Fibroblast of skin of right biceps (primary cell): ENCODE measurements around the gene MRGPRF.

Experiments used
- DNase-seq: peaks from one replicate; pipeline ENCODE4 v3.0.0-alpha.2; 2013

Gene MRGPRF

DNA sequence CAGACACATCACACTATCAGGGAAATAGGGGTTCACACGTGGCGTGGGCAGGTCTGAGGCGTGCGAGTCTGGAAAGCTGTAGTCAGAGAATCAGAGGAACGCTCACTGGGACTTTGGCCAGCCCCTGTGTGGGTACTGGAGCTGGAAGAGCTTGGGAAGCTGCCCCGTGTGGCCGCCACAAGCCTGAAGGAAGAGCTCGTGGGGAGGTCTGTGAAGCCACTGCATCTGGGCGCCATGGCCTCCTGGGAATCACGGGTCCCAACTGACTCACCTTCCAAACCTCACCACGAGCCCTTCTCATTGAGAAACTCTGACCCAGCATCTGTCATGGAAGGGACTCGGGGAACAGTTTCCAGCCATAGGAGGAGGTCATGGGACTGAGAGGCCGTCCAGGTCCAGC lies 5.9 kb upstream of the MRGPRF start:
- peak; percentile 61 for DNase-seq

GRCh38 chr11:69017951-69018350 lies 4.9 kb upstream of the MRGPRF start:
- DNase-seq, result no peak

GRCh38 chr11:69014898-69015549 lies 2.0 kb upstream of the MRGPRF start:
- DNase-seq, result no peak

- DNase-seq, result no peak
These were observed 1.2 kb upstream of the MRGPRF start for GRCh38 chr11:69014084-69014851.

GRCh38 chr11:69012092-69013008 lies 696 bp downstream of the MRGPRF start:
- peak; percentile 44 for DNase-seq

GRCh38 chr11:69011624-69012091 lies 1.4 kb downstream of the MRGPRF start:
- no peak for DNase-seq

DNA sequence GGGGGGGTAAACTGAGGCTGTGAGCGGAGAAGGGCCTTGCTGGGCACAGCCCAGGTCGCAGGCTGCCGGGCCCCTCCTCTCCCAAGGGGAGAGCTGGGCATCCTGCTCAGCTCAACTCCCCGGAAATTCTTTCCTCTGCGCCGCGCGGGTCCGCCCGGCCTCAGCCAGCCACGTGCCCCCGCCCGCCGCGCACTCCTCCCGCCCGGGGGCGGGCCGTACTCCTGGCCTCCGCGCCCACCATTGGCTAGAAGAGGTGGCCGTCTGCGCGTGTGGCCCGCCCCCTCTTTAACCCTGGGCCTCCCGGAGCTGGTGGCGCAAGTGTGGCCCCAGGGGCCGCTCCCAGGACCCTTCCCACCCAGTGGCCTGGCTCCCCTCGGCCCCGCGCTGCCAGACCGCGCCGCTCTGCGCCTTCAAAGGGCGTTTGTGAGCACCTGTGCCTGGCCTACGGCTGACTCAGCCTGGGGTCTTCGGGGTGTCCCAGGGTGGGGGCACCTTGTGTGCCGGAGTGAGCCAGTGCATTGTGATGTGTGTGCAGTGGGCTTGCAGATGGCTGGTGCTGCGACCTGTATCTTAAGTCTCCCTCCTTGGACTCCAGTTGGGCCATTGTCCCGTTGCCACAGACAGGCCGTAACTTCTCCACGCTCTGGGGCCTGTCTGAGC lies 2.0 kb downstream of the MRGPRF start:
- peak; percentile 88 for DNase-seq

DNA sequence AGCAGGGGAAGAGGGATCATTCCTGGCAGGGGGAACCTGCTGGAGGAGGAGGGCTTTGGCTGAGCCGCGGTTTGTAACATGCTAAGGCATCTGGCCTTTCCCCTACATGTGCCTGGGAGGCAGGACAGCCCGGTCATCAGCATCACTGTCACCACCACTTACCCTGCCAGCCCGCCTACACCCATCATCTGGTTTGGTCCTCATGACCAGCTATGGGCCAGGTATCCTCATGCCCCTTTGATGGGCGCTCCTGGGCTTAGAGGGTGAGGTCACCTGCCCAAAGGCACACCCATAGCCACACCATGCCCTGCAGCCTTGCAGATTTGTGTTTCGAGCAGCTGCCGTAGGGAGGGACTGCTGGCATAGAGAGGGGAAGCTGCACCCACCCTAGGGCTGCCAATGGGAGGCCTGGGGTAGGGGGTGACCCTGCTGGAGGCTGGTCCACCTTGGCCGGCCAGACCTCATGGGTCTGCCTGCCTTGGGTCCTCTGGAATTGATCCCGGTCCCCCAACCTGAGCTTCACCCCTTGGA lies 2.6 kb downstream of the MRGPRF start:
- no peak for DNase-seq

GRCh38 chr11:69009441-69010211 lies 3.4 kb downstream of the MRGPRF start:
- no peak for DNase-seq

DNA sequence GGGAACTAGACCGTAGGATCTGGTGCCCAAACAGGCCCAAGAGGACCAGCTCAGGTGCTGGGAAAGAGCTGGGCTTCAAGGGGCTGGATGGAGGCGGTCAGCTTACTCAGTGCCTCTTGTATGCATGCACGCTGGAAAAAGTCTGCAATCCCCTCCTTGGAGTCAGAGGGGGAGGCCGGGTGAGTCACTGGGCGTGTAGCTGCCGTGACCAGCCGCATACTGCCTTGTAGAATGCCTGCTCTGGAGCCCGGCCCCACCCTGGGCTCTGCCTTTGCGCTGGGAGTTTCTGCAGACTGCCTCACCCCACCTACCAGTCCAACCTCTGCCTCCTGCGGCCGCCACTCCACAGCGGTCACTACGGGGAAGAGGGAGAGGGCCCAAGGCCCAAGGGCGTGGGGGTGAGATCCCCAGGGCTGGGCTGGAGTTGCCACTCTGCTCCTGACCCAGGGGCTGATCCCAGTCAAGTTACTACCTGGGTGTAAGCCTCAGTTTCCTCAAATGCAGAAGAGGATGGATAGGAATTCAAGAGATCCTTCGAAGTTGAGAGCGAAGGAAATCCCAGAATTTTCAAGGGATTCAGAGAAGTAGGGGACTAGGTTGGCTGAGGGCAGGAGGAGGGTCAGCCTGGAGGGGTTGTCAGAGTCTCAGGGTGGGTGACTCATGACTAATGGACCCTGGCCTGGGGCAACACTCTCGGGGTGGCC lies 4.2 kb downstream of the MRGPRF start:
- DNase-seq, result peak; percentile 97

- DNase-seq, result no peak
These were observed 5.1 kb downstream of the MRGPRF start for GRCh38 chr11:69007975-69008381.

GRCh38 chr11:69006816-69007215 lies 6.2 kb downstream of the MRGPRF start:
- no peak for DNase-seq

GRCh38 chr11:69005631-69006368 lies 7.2 kb downstream of the MRGPRF start:
- no peak for DNase-seq

DNA sequence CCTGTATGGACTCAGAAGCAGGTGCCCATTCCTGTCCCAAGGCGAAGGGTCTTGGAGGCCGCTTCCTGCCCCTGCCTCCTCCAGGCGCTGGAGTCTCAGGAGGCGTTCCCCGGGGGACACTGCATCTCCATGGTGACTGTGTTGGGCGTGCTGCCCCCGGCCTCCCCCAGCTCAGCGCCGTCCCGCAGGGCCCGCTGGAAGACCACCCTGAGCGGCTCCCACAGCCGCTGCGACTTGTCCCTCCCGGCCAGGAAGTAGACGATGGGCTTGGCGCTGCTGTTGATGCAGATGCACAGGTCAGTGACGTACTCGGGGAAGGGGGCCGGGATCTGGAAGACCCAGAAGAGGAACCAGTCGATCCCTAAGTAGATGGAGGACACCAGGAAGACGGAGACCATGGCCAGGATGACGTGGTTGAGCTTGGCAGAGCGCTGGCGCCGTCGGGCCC lies 7.8 kb downstream of the MRGPRF start:
- DNase-seq, result no peak

GRCh38 chr11:69004411-69005182 lies 8.4 kb downstream of the MRGPRF start:
- DNase-seq, result no peak

DNA sequence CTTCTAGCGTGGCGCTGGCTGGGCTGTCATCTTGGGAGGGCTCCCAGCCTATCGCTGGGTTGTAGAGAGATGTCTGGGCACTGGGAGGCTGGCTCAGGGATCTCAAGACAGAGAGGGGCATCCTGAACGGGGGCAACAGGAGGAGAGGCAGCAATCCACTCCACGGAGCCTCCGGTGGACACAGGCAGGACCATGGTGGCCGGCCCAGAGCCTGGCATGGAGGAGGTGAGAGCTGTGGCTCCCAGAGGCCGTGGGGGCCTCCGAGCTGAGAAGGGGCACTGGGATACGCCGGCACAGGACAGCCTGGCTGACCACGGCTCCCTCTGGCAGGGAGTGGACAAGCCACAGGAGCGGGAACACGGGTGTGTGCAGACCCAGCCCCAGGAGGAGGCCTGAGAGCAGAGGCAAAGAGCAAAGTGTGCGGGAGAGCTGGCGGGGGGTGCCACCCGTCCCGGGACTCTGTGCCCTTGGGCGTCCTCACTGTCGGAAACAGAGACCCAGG lies 9.1 kb downstream of the MRGPRF start:
- no peak for DNase-seq

- DNase-seq, result no peak
These were observed 9.7 kb downstream of the MRGPRF start for GRCh38 chr11:69003301-69003865.

- no peak for DNase-seq
These were observed 10.3 kb downstream of the MRGPRF start for GRCh38 chr11:69002570-69003231.
